T-helper 1 cell treated with Interleukin-12 subunit alpha and Interleukin-12 subunit beta and Interleukin-4 antibody, amounts not matched to agents 30 ng/mL and 1 ng/mL, for 36 hours (primary cell): ENCODE data around the gene BTG4. TPM values are rescaled to one million over a fixed set of nuclear protein-coding genes. Genes with fewer than 3 reads are reported as not detected.

Experiments used
- intact Hi-C: fragments of 100-400 bp; cut with micrococcal nuclease; formaldehyde crosslinking; loops from one replicate; pipeline ENCODE4 v1.15.1; 2024
- total RNA-seq: library from RNA; stranded (reverse); gene quantifications from 2 replicates; pipeline ENCODE4 v1.2.3, GENCODE V29; 2022

BTG4 gene
- total RNA-seq, 1 donor from 2014 or later = not detected

- intact Hi-C loops = loop anchor here (1.0 to 10.0 kb wide), 4 partner anchors 7 to 1084 kb away; partner anchors contain the start of gene POU2AF1
Measured at GRCh38 chr11:111538407-111539114, 26.4 kb upstream of the BTG4 start.

DNA sequence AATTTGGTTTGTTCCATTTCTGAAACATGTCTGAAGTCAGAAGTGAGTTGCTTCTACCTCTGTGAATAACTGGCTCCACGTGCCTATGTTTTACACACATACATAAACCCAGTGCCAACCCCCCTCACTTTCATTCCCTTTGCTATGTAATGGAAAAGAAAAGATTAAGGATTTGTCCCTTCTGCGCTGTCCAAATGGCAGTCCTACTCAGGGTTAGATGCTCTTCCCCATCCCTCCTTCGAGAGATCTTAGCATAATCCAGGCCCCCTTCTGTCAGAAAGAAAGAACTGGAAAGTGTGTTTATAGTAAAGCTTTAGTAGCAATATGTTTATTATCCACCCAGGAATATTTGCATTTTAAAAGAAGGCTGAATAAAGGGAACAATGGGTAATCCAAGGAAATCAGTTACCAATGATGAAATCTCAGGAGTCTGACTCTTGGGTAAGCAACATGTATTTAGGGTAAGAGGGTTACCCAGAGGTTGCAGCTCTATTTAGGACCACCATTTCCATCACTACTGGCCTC lies 25.2 kb upstream of the BTG4 start:
- intact Hi-C loops = loop anchor here (5.0 to 10.0 kb wide), 2 partner anchors 160 to 1083 kb away; partner anchors contain the start of gene POU2AF1

GRCh38 chr11:111535281-111535680 lies 23.1 kb upstream of the BTG4 start:
- intact Hi-C loops = loop anchor here (5.0 to 10.0 kb wide), 2 partner anchors 158 to 1080 kb away; partner anchors contain the start of gene POU2AF1

DNA sequence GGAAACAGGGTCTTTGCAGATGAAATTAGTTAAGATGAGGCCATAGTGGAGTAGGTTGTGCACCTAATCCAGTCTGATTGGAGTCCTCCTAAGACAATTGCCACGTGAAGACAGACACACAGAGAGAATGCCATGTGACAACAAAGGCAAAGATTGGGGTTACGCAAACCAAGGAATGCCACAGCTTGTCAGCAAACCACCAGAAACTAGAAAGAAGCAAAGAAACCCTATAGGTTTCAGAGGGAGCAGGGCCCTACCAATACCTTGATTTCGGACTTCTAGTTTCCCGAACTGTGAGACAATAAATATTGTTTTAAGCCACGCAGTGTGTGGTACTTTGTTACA lies 20.2 kb upstream of the BTG4 start:
- intact Hi-C loops = loop anchor here (10.0 kb wide), 1 partner anchor 1078 kb away; no protein-coding TSS in a partner anchor

GRCh38 chr11:111531687-111532364 lies 19.6 kb upstream of the BTG4 start:
- intact Hi-C loops = loop anchor here (1.0 to 10.0 kb wide), 3 partner anchors 7 to 1077 kb away; partner anchors contain the start of gene BTG4

DNA sequence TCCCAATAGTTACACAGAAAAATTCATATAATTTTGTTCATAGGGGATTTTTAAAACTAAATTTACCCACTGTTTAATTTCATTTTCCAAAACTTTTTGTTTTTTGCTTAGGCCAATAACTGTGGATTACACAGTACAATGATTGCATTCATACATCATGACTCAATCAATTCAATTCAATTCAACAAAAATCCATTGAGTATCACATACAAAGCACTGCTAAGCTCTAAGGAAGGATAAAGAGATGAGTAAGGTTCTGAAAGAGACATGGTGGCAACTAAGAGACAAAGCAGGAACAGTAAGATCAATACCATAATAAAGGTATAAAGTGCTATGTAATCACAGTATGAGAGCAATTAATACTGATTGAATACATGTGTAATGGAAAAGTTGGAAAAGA lies 18.9 kb upstream of the BTG4 start:
- intact Hi-C loops = loop anchor here (1.0 to 10.0 kb wide), 3 partner anchors 8 to 1076 kb away; partner anchors contain the start of gene BTG4

GRCh38 chr11:111530091-111530490 lies 17.9 kb upstream of the BTG4 start:
- intact Hi-C loops = loop anchor here (2.0 to 10.0 kb wide), 2 partner anchors 17 to 1075 kb away; partner anchors contain the start of gene BTG4

- intact Hi-C loops = loop anchor here (2.0 to 5.0 kb wide), 3 partner anchors 14 to 82 kb away; partner anchors contain the start of gene SIK2
Measured at GRCh38 chr11:111528557-111528956, 16.4 kb upstream of the BTG4 start.

DNA sequence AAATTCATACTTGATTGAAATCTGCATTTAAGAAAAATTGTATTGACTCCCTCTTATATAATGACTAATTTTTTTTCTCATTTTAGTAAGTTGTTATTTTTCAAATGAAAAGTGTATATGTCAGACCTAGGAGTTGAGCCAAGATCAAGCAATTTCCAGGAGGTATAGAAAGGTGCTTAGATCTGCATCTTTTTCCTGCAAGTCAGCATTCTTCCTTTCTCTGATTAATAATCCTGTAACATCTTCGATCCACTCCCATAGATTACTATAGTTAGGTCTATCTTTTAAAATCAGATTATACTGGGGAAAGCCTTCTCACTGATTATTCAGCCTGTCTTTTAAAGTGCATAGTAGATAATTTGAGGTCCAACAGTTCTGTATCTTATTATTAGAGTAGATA lies 15.1 kb upstream of the BTG4 start:
- intact Hi-C loops = loop anchor here (5.0 kb wide), 1 partner anchor 75 kb away; the partner anchor contains the start of gene SIK2

- intact Hi-C loops = loop anchor here (5.0 kb wide), 1 partner anchor 76 kb away; the partner anchor contains the start of gene SIK2
Measured at GRCh38 chr11:111526501-111526900, 14.3 kb upstream of the BTG4 start.

DNA sequence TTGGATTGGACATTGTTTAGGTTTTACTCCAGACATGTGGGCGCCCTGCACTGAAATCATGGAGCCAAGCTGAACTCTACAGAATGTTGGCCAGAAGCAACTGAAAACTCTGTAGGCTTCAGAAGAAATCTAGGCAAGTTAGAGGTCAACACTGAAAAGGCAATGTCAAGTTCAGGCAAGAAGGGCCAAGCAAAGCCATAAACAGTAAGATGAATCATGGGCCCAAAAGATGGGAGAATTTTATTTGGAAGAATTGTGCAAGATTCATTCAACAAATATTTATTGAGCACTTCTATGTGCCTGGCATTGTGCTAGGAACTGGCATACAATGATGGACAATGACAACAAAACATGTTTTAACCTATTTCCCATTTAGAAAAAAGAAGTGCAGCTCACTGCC lies 13.3 kb upstream of the BTG4 start:
- intact Hi-C loops = loop anchor here (5.0 kb wide), 1 partner anchor 77 kb away; the partner anchor contains the start of gene SIK2

- intact Hi-C loops = no loop called here
Measured at GRCh38 chr11:111524056-111524455, 11.9 kb upstream of the BTG4 start.

GRCh38 chr11:111523343-111523742 lies 11.2 kb upstream of the BTG4 start:
- intact Hi-C loops = no loop called here

GRCh38 chr11:111522426-111522825 lies 10.2 kb upstream of the BTG4 start:
- intact Hi-C loops = no loop called here

DNA sequence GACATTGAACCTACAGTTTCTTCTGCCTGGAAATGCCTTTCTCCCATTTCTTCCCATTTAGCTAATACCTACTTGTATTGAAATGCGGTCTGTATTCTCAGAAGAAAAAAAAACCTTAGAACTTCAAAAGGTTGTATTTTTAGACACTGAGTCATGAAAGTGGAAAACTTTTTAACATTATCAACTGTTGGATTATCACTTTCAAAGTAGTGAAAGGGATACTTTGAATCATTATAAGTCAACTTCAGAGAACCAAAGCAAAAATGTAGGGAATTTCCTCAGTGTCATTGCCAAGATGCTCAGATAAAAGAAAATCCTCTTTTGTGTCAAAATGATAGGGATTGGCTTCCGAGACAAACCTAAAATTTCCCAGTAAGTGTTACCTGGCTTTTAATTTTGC lies 8.9 kb upstream of the BTG4 start:
- intact Hi-C loops = no loop called here

GRCh38 chr11:111520560-111520959 lies 8.4 kb upstream of the BTG4 start:
- intact Hi-C loops = no loop called here

DNA sequence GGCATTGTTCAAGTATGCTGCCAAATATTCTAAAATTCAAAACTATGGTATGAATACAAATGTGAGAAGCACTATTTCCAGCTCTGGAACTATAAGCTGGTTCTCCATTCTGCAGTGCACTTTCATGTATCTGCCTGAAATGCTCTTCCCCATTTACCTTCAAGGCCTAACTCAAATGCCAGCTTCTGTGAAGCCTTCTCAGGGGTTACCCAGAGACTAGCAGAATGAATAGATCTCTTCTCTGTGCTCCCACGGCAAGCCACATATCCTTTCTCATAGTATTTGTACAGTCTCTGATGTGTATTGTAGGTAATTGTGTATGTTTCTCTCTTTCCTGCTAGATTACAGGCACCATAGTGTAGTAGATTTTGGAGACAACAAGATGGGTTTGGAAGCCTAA lies 6.5 kb upstream of the BTG4 start:
- intact Hi-C loops = no loop called here

DNA sequence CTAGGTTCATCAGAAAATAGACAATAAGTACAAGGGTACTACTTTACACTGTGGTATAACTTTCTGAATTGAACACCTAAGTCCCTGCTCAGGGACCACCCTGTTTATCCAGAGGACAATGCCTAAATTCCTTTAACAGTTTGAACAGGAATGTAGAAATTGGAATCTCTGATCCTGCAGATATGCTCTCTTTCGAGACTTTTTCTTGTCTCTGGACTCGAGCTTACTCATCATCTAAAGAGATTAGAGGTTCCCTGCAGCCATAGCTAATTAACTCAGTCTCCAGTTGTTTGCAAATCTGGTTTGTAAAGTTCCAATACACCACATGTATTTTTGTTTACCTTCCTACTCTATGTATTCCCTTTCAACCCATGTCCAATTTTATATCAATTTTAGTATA lies 3.4 kb upstream of the BTG4 start:
- intact Hi-C loops = no loop called here

DNA sequence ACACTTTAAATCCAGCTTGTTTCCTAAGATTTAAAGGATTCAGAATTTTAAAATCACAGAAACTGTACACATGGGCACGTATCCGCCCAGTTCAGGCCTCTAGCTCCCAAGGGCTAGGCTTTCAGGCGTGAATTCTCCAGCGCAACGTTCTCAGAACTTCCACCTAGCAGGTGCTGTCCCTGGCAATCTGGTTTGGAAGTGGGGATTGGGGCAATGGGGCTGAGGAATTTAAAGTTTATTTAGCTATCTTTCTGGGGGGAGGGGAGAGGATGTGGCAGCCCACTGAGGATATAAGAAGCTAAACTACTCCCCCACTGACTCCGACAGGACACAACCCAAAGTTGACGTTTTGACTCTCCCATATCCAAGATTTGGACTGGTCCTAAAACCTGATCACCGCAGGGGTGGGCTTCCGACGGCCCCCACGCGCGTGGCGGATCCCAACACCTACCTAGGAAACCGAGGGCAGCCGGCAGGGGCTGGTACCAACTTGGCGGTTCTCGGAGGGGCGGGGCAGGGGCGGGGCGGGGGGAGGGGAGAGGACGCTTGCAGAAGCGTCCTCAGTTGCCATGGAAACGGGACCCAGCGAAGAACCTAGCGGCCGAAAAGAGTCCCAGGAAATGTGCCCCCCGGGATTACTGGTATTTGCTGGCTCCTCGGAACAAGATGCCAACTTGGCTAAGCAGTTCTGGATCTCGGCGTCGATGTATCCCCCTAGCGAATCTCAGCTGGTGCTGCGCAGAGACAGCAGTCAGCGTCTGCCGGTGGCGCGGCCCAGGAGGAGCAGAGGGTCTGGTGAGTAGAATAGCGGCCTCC lies 2.2 kb upstream of the BTG4 start, which contains the start of gene HOATZ:
Gene HOATZ (plus strand): TSS at position 563 of the 816 bp plus-strand sequence. CDS start 7 bp downstream, at position 570.
- intact Hi-C loops = no loop called here

DNA sequence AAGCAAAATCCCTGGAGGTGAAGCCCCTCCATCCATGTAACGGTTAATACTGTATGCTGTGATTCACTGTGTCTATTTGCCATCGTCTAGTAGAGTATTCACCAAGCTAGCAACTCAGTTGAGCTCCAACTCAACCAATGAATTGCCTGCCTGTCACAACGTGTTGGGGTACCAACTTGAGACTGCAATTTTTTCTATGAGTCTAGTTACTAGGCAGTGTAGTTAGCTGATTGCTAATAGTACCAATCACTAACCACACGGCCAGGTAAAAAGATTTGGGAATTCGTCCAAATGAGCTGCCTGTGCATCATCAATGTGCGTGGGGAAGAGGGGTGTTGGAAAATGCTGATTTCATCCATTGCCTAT lies 1.0 kb upstream of the BTG4 start:
- intact Hi-C loops = loop anchor here (1.0 to 2.0 kb wide), 2 partner anchors 18 to 26 kb away; no protein-coding TSS in a partner anchor

DNA sequence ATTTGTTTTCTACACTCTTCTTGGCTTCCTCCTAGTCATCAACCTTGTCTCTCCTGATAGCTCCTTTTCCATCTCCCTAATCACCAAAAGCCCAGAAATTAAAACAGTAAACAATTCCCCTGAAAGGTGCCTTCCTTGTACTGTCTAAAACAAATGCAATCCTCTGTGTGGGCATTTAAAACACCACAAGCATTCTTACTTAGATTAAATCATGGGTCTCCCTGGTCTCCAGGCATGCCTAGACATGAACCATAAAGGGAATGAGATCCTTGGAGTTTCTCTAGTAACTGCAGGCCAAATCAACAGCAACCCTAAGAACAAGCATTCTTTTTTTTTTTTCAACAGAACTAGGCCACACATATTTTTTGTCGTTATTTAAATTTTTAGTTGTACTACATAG lies 1.9 kb downstream of the BTG4 start:
- intact Hi-C loops = no loop called here
